Pancreas (tissue), 10 donors: ENCODE data around the gene CYP2A13. TPM values are rescaled to one million over a fixed set of nuclear protein-coding genes. Genes with fewer than 3 reads are reported as not detected.
A peak's percentile ranks its signal among the peaks of the same experiment; 100 is the strongest.

ENCODE experiments used
- ATAC-seq, 4 donors: fragments of 200-7000 bp; cut with Tn5 transposase; one replicate each; pipeline versions ENCODE4 v1.8.0 to v1.9.1; 2020; ENCODE audit warnings: mild to moderate bottlenecking in 4 of 4, moderate library complexity in 4 of 4
- DNase-seq, 6 donors: peaks; one replicate each; pipeline ENCODE4 v3.0.0-alpha.2; 2020
- FAIRE-seq: peaks from 2 replicates; lab custom pipeline; 2012; peaks lifted over from hg19 to GRCh38; lab: Jason Lieb, UNC
- H3K27ac ChIP-seq, 4 donors: fragments of 200-600 bp; sonication (generic); 1 replicate in 3 of 4; 2 replicates in 1 of 4; pipeline versions ENCODE4 v1.5.0 to v1.8.0; 2020
- H3K27me3 ChIP-seq, 4 donors: fragments of 200-600 bp; one replicate each; pipeline ENCODE4 v1.8.0; 2021
- H3K36me3 ChIP-seq, 3 donors: fragments of 200-600 bp; sonication (generic) in 1 of 3; one replicate each; pipeline versions ENCODE4 v1.5.0 to v1.8.0; 2020 to 2021
- H3K4me1 ChIP-seq, 3 donors: fragments of 200-600 bp; one replicate each; pipeline ENCODE4 v1.8.0; 2021
- H3K4me3 ChIP-seq, 4 donors: fragments of 200-600 bp; sonication (generic) in 2 of 4; one replicate each; pipeline versions ENCODE4 v1.5.0 to v1.8.0; 2020 to 2021
- H3K9me3 ChIP-seq, 4 donors: fragments of 200-600 bp; one replicate each; pipeline ENCODE4 v1.8.0; 2021
- CTCF ChIP-seq, 4 donors: fragments of 200-600 bp; sonication (generic) in 3 of 4; IDR thresholded peaks; one replicate each; pipeline versions ENCODE4 v1.5.0 to v1.8.0; 2021; ENCODE audit warnings: antibody characterized with exemption in 4 of 4
- WGBS, 2 donors: extraction: QIAGEN DNeasy Blood & Tissue Kit; methylation state at CpG; one replicate each; pipeline ENCODE4 v1.1.7; 2013; 5-methylcytosine and 5-hydroxymethylcytosine counted together
- intact Hi-C, 3 donors: fragments of 100-400 bp; cut with DNase I; formaldehyde crosslinking; loops; one replicate each; pipeline versions ENCODE4 v1.11.1 to v1.14.2; 2022
- polyA plus RNA-seq, 2 donors: library from polyadenylated mRNA; stranded (reverse); fragments of 200-250 nt; gene quantifications; one replicate each; pipeline ENCODE4 v1.2.3, GENCODE V29; 2013
- total RNA-seq, 6 donors: library from RNA; stranded (reverse); fragmentation: NEBNext Ultra II Directional in 4 of 6; extraction: Animal tissue kit (Norgen Biotek cat#: 25700) in 4 of 6; gene quantifications; one replicate each; pipeline versions ENCODE4 v1.2.1 to v1.2.4, GENCODE V29; 2021 to 2023
- donor health status: healthy with polysubstance abuse.
- donor health status: DM: no; HTN: no; CAD: no; lungs with moderate emphysema.
- donor health status: DM: no; HTN: no; CAD: no.
- donor health status: control.
- donor health status: control.
- donor health status: Bipolar disorder and iron deficiency.
- donor health status: DM: yes; HTN: yes; CAD: no.
- donor health status: DM: no; HTN: no; CAD: no.
- donor health status: DM: no; HTN: no; CAD: no.
- donor health status: DM: yes; HTN: yes; CAD: no.

Gene CYP2A13
- total and polyA plus RNA-seq, 8 donors = not detected

- Histone ChIP-seq H3K36me3 (no peaks in the 10 kb centered on the region), H3K27ac (no peak overlapping the region), H3K9me3 (no peaks in the 10 kb centered on the region), H3K27me3 (no peaks in the 10 kb centered on the region), H3K4me1 (no peaks in the 10 kb centered on the region), H3K4me3 (no peak overlapping the region)
- TF ChIP-seq CTCF (IDR thresholded peaks at IDR 0.05) = no peak
- FAIRE-seq (no peak), ATAC-seq (no peak), DNase-seq (no peak)
- WGBS, 2 donors = 50 to 70% methylated on average over 3 of the region's 3 CpGs
- intact Hi-C loops = no loop called here
These were observed 17.9 kb downstream of the CYP2A13 start for GRCh38 chr19:41106177-41106576.

- no peak for ATAC-seq
- H3K27me3 ChIP-seq = no peaks in the 10 kb centered on the region
- no peak for TF ChIP-seq CTCF (IDR thresholded peaks at IDR 0.05)
- DNase-seq = peak in 1 of 6 donors; percentile 25
- no peaks in the 10 kb centered on the region for H3K9me3 ChIP-seq
- 69 to 71% methylated on average over 9 of the region's 9 CpGs for WGBS, 2 donors
- H3K4me3 ChIP-seq = no peak overlapping the region
- H3K36me3 ChIP-seq = no peaks in the 10 kb centered on the region
- FAIRE-seq = no peak
- intact Hi-C loops = no loop called here
- no peak overlapping the region for H3K27ac ChIP-seq
- H3K4me1 ChIP-seq = no peaks in the 10 kb centered on the region
These were observed 23.0 kb downstream of the CYP2A13 start for GRCh38 chr19:41111296-41111695.

GRCh38 chr19:41111750-41112295 is 23.6 kb downstream of the CYP2A13 start:
- TF ChIP-seq CTCF (IDR thresholded peaks at IDR 0.05) = no peak
- Histone ChIP-seq H3K4me3 (no peak overlapping the region), H3K27ac (no peak overlapping the region), H3K27me3 (no peaks in the 10 kb centered on the region), H3K36me3 (no peaks in the 10 kb centered on the region), H3K4me1 (no peaks in the 10 kb centered on the region), H3K9me3 (no peaks in the 10 kb centered on the region)
- no peak for FAIRE-seq
- ATAC-seq = no peak
- intact Hi-C loops = no loop called here
- peak in 1 of 6 donors; percentile 9 for DNase-seq
- WGBS, 2 donors = 75 to 86% methylated on average over 5 of the region's 5 CpGs

GRCh38 chr19:41112728-41113290 is 24.6 kb downstream of the CYP2A13 start:
- H3K36me3 ChIP-seq = no peaks in the 10 kb centered on the region
- ATAC-seq = no peak
- TF ChIP-seq CTCF (IDR thresholded peaks at IDR 0.05) = no peak
- intact Hi-C loops = no loop called here
- no peaks in the 10 kb centered on the region for H3K9me3 ChIP-seq
- H3K4me3 ChIP-seq = no peak overlapping the region
- H3K4me1 ChIP-seq = no peaks in the 10 kb centered on the region
- H3K27me3 ChIP-seq = no peaks in the 10 kb centered on the region
- no peak overlapping the region for H3K27ac ChIP-seq
- WGBS, 2 donors = 67 to 83% methylated on average over 6 to 7 of the region's 7 CpGs
- FAIRE-seq = no peak
- DNase-seq = peak in 1 of 6 donors; percentile 31

- Histone ChIP-seq H3K27ac (no peak within 1 kb of the TSS), H3K9me3 (no peaks in the 10 kb centered on the region), H3K36me3 (no peaks in the 10 kb centered on the region), H3K27me3 (no peaks in the 10 kb centered on the region), H3K4me1 (no peaks in the 10 kb centered on the region), H3K4me3 (no peak within 1 kb of the TSS)
- intact Hi-C loops = no loop called here
- WGBS, 2 donors = 61 to 65% methylated on average over 7 of the region's 7 CpGs
- no peak for TF ChIP-seq CTCF (IDR thresholded peaks at IDR 0.05)
- ATAC-seq (no peak), DNase-seq (peak in 1 of 6 donors; percentile 22), FAIRE-seq (no peak)
These were observed 25.9 kb downstream of the CYP2A13 start, which contains the start of gene CYP2F1 for GRCh38 chr19:41114132-41114531. CYP2F1 (plus strand) TSS chr19:41114432; CDS start chr19:41116189, 1,757 bp downstream.
